GM21526 (cell line): ENCODE measurements around the gene SMIM32.

Source experiments
- ATAC-seq: cut with Tn5 transposase; IDR thresholded peaks from one replicate; pipeline ENCODE4 v1.9.1; 2021; ENCODE audit warnings: moderate library complexity; ENCODE audit not compliant: unreplicated experiment, low FRiP score

SMIM32 gene

DNA sequence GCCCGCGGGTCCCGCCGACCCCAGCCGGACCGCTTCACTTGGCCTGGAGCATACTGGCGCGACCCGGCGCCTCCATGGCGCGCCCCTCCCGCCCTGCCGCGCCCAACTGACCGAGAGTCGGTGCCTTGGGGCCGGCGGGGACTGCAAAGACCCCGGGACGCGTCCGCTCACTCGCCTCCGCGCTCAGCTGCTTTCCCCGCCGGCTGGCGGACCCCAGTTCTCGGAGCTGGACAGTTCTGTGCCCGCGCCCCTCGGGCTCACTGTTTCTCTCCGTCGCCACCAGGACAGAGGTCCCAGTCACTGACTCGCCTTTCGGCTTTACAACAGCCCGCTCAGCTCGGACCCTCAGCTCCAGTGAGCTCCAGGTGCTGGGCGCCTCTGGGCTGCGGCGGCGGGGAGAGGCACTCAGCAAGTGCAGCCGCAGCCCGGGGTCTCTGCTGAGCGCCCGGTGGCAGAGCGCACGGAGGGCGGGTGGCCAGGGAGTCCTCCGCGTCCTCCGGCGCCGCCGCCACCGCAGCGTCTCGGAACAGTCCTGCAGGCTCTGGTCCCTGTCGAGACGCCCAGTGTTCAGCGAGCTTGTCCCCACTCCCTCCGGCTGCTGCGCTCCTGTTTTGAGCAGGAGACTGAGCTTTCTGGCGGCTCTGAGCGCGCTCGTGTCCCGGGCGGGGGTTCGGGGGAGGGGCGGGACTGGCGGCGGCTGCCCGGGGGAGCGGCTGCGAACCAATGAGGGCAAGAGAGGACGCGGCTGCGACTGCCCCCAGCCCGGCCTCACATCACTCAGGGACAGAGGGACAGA lies at the start of gene SMIM32:
Gene SMIM32, minus strand, starts transcription at position 637 of the 796 bp plus-strand sequence. CDS start 638 bp downstream, outside the sequence.
- ATAC-seq: no peak

DNA sequence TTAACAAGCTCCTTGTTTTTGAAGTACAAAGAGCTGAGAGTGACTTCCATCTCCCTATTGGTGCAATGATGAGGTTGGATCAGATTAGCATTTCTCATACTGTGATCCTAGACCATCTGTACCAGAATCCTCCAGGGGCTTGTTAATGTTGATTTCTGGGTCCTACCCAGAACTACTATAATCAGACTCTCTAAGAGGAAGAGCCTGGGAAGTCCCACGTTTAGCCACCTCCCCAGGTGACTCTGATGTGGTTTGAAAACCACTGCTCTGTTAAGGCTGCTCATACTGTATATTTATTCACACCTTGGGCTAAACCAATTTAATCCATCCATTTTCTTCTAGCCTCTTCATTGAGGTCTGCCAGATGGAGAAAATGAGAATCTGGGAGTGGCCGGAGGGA lies 49.6 kb upstream of the SMIM32 start:
- ATAC-seq: no peak

DNA sequence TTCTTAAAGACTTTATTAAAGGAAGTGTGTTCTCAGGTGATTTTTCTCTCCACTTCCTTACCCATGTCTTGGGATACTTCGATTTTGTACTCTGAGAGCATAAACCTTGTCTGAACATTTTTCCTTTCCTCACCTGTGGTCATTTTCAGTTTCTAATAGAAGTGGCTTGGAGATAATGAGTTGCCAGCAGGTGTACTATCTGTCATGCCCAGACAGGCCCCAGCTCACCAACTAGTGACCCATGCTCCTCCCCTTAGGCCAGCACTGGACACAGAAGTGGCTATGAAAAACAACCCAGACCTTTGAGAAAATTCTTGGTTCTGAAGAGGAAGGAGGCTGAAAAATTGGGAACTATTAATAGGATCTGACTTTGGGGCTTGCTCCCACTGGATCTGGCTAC lies 49.2 kb upstream of the SMIM32 start:
- no peak for ATAC-seq

DNA sequence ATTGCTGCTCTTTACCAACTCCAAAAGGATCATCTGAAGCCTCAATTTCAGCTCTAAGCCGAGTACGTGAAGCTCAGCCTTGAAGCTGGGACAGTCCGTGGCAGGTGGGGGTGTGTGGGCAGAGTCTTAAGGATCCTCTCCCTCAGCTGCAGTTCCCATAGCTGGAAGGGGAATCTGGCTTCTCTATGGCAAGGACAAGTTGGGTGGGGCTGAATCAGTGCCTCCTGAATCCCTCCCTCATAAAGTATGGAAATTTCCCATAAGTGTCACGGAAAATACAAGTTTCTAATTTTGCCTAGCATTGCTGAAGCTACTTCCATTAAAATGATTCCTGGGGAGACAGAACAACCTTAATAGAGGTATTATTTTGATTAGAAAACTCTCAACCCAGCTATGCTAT lies 47.9 kb upstream of the SMIM32 start:
- ATAC-seq: no peak

DNA sequence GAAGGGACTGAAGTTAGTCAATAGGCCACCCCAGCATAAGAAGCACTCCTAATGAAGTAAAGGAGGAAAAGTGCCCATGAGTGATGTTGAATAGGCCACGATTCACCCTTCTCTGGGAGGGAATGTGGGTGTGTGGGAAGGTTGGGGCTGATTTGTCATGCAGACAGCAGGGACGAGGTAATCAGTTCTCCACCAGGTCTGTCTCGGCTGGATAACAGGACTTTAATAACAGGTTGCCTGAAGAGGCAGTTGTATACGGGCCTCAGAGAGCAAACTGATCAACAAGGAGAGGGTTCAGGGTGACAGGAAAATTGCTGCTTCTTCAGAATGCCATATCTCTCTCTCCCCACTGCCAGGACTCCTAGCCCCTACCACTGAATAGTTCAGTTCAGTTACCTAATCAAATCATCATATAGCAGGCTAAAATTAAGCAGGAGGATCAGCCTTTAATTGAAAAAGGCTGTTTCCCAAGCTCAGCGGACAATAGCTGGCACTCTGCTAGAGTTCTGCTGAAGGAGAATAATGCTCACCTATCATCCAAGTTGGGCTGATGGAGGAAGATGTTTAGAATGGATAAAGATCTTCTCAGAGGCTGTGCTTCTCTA lies 43.6 kb upstream of the SMIM32 start:
- ATAC-seq: no peak

DNA sequence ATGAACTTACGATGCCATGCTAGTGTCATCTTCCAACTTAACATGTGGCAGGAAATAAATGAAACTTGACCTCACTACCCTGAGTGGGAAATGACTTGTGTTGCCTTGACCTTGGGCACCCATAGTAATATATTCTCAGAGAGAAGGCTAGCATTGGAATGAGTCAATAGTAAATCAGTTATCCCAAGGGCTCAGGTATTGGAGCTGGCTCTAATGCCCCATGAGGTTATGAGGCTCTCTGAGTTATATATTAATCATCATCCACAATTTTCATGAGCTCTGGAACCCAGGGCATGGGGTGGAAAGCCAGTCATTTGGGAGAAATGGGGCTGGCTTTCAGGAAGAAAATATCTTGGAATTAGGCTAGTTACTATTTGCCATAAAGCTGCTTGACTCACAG lies 42.4 kb upstream of the SMIM32 start:
- no peak for ATAC-seq

DNA sequence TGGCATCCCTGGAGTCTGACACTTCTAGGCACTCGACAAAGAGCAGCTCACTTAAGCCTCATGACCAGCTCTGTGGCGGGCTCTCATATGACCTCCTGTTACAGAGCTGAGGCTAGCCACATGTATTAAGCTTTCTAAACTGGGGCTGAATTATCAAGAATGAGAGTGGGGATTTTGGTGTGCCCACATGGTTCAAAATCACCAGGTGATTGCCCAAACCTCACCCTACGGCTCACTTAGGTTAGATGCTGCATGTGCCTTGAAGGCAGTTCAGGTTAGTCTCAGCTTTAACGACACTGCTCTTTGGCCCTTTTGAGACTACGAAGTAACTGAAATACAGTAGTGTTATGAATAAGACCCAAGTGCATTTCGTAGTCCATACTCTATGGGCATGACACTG lies 39.4 kb upstream of the SMIM32 start:
- no peak for ATAC-seq

DNA sequence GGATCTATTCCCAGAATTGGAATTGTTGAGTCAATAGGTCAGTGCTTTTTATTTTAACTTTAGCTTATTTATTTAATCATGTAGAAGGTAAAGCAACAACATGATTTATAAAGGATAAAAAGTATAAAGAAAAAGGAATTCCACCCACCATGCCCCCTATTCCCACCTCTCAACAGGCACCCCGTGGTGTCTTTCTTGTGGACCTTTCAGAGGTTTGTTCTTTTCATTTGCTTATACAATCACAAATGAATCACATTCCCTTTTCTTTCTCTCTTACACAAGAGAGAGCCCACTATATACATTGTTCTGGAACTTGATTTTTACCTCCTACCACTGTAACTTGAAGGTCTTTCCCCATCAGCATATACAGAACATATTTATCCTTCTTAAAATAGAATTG lies 37.2 kb upstream of the SMIM32 start:
- no peak for ATAC-seq

DNA sequence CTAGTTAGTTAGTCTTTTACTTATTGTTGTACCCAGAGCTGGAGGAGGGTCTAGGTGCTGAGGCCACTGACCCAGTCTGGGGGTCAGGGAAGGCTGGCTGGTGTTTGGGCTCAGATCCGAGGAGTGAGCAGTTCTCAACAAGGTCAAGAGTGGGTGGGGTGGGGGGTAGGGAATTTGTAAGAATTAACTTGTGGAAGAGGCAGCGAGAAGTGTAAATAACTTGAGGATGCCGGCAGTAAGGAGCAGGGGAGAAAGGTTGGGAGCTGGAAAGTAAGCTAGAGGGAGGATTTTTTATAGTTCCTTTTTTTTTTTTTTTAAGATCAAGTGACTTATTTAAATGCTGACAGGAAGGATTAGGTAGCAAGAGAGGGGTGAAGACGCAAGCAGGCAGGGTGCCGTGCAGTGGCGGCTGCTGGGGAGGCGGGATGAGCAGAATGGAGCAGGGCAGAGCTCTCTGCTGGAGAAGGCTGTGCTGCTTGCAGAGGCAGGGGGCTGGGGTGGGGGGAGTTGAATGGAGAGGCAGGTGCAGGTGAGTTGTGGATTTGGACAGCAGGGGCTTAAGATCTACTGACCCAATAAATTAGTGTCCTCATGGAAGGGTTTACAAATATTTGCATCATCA lies 35.3 kb upstream of the SMIM32 start:
- no peak for ATAC-seq

DNA sequence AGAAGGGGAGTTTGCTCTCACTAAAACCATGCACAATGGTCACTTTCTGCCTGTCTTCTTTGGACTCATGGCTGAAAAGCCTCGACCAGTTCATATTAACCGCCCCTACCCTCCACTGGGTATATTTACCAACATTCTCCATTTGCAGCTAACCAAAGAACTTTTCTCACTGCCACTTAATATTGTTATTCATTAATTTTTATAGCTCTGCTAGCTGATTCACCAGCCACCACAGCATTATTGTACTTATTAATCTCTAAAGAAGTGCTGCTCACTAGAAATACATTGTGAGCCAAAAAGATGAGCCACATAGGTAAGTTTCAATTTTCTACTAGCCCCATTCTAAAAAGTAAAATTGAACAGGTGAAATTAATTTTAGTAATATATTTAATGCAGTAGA lies 33.4 kb upstream of the SMIM32 start:
- no peak for ATAC-seq

DNA sequence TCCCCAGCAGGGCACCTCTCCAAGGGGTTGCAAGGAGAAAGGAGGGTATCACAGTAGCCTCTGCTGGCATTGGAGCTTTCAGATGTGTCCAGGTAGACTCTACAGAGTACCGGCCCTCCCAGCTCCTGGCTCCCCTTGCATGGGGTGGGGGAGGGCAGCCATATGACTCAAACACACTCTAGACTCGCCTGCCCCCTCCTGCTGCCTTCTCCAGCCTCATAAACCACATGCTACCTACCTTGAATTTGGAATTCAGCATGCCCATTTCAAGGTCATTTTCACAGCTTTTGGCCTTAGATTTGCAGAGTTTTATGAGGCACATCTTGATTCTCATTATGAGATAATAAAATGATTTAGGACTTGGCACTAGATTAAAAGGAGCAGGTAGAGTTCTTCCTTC lies 32.8 kb upstream of the SMIM32 start:
- no peak for ATAC-seq

DNA sequence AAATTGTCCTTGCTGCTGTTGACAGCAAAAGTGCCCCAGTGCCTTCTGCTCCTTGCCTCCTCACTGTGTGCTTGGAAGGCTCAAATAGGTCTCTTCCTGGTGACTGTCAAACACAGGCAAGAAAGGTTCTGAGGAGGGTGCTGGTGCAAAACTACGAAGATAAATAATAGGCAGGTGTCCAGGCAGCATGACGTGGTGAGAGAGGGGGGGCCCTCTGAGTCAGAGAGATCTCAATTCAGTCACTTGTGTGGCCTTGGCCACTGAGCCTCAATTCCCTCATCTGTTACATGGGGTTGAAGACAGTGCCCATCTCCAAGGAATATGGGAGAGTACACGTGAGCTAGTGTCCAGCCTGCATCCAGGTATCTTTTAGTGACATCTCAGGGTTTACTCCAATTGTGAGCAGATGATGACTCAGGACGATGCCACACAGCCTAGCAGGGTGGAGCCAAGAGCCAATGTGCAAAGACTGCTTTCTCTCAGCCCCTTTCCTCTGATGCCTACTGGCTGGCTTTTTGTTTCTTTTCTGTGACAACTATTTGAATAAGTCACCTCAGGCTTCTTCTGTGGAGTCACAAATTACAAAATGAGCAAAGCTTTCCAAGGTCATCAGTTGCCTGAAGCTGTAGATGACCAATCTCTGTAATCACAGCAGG lies 29.7 kb upstream of the SMIM32 start:
- ATAC-seq: no peak

DNA sequence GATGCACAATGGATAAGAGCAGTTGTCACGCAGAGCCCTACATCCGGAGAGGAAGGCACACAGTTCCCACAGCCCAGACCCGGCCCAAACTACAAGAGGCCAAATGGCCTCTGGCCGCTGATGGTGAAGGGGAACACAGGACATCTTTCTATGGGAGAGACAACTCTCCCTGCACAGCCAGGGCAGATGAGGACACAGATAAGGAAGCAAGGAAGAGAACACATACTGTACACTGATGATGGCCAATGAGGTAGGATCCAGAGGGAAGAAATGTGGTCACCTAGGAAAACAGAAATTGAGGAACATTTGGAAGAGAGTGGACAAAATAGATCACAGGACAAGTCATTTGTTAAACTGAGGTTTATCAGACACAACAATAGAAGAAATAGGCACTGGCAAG lies 28.4 kb upstream of the SMIM32 start:
- ATAC-seq: no peak

DNA sequence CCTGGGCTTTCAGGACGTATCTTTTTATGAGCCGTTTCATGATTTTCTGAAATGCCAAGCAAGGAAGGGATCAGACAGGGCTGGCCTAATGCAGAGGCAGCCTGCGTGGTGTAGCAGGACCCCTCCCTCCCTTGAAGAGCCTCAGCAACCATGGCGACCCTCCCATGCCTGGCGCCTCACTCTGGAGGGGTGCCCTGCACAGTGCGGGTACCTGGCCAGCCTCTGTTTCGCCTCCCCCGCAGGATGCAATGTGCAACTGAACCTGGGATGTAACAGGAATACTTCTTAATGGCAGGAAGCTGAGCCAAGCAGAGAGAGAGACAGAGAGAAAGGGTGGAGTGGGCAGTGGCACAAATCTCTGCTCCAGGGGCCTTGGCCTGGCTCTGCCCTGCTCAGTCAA lies 23.3 kb upstream of the SMIM32 start:
- no peak for ATAC-seq

DNA sequence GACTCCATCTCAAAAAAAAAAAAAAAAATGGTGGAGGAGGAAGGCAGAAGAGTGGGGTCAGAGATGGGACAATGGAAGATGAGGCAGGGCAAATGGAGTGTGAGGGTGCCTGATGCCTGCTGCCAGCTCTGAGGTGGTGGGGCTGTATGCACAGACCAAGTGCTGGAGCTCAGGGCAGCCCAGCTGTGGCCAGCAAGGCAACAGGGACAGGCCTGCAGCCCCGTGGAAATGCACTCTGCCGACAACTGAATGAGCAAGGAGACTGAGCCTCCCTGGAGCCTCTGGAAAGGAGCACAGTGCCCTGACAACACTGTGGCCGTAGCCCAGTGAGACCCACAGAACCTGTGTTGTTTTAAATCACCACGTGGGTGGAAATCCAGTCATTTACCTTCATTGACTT lies 22.9 kb upstream of the SMIM32 start:
- ATAC-seq: no peak

DNA sequence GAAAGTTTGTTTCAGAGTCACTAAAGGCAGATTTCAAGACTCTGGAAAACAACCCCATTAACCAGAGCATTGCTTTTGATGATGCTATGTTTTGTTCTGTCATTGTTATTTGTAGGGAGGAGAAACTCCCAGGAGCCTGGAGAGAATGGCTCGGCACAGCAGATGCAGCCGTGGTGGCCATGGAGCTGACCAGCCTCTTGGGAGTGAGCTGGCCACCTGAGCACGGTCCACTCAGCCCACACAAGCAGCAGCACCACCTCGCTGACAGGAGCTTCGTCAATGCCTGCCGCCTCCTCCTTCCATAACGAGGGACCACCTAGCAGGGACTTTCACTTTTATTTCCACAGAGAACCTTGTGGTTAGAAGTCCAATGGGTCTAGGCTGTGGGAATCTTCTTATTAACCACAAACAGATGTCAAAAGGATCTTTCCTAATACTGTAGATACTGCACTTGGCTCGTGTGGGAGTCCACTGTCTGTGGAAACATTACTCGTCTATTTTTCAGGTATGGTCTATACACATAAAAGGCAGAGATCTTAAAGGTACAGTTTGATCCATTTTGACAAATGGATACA lies 21.0 kb upstream of the SMIM32 start:
- ATAC-seq: no peak

DNA sequence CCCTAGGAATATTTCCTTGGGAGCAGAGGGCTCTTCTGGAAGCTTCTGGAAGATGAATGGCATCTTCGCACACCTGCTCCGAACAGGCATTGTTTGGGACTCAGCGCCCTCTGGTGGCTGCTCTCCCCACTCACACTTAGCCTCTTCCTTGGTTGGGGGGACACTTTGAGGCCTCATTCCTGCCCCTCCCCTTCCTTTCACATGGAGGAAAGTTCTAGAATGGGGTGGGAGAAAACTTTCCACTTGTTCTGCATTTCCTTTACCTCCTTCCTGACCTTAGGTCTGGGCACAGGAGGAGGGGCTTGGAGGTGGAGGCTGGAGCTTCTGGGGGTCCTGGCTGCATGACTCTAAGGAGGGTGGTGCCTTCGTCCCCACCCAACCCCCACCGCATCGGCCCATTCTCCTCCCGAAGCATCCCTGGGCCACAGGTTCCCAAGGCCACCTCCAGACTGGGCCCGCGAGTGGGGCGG lies 19.3 kb upstream of the SMIM32 start:
- no peak for ATAC-seq

DNA sequence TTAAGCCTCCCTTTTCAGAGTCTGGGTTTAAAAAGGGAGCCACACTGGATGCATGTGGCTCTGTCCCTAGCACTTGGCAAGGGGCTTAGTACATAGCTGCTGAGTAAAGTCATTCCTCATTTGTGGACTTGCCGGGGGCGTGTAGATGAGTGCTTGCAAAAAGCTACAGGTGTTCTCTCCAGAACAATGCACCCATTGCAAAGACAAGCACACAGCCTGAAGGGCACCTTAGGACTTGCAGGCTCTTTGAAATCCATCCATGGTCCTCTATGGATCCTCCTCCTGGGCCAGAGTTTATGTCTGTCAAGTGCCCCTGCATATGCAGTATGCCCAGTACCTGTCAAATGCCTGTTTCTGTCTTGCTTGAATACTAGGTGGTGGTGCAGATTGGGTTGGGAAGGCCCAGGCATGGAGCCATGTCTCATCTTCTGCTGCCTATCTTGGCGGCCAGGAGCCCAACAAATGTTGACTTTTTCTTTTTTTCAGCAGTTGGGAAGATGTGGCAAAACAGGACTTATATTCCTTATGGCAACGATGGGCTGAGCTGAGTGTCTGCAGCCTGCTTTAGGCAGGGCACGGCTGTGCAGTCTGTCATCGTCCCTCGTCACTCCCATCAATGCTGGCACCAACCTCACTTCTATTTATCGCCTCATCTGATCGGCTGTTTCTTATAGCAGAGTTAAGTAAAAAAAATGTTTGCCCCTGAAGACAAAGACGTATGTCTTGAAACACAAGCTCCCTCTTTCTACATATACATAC lies 18.5 kb upstream of the SMIM32 start:
- no peak for ATAC-seq

DNA sequence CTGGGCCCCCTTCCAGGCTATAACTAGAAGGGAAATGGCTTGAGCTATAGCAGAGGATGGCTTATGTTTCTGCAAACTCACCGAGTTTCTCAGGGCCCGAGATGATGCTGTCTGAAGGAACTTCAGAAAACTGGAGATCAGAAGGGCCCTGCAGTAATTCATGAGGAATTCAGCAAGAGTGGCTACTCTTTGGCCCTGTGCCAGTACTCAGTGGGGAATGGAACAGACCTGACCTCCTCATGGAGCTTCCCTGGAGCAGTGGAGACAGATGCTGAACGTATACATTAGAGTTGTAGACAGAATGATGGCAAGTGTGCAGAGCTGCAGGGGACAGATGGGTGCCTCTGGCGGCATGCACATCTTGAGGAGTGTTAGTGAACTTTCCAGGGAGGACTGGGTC lies 17.3 kb upstream of the SMIM32 start:
- no peak for ATAC-seq

DNA sequence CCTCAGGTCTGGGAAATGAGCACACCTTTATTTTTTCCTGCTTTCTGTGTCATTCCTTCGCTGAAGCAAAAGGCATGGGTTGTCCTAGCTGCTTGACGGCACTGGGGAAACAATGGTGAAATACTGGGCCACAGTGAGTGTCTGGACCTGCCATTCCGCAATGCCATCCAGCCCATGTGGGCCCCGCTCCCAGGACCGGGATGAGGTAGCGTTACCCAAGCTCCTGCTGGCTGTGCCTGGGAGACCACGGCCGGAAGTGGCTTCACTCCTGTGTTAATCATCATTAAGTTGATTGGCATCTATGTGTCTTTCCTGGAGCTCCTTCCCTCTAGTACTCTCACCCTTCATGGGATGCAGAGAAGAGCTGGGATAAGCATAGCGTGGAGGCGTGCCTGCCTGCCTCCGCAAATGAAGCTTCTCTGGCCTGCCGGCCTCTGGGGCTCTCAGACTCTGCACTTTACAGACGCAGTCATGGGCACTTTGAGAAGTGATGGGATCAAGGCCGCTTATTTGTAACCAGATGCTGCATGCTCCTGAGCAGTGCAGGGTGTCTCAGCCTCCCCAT lies 16.5 kb upstream of the SMIM32 start:
- no peak for ATAC-seq
